HG03354 (cell line): ENCODE results near the gene SCN4A.
A peak's percentile ranks its signal among the peaks of the same experiment; 100 is the strongest.
"Not testable (repeated sequence)": the region's sequence is repeated elsewhere in the genome, so short reads cannot be mapped to it uniquely, and the experiment has no call there.

Experiments
- ATAC-seq: cut with Tn5 transposase; IDR thresholded peaks from one replicate; pipeline ENCODE4 v1.9.1; 2021; ENCODE audit warnings: mild to moderate bottlenecking; ENCODE audit not compliant: unreplicated experiment, poor library complexity, severe bottlenecking

The SCN4A gene

DNA sequence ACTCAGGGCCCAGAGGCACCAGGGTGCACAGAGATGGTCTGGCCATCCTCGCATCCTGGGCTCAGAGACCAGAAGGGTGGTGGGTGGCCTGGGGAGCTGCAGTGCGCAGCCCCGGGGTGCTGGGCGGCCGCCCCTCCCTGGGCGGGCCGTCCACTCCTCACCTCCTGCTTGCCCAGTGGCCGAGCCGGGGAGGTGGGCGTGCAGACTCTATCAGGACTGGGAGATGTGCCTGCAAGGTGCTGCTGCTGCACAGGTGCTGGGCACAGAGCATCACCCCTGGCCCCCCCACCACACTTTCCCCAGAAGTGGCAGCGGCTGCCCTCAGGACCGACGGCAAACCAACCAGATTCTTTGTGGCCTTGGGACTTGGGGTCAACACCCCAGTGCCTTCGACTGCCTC, at the start of gene SCN4A:
Gene SCN4A, minus strand, starts transcription at position 123 of the 400 bp plus-strand sequence. Its CDS starts 77 bp downstream, at position 46.
- no peak for ATAC-seq

DNA sequence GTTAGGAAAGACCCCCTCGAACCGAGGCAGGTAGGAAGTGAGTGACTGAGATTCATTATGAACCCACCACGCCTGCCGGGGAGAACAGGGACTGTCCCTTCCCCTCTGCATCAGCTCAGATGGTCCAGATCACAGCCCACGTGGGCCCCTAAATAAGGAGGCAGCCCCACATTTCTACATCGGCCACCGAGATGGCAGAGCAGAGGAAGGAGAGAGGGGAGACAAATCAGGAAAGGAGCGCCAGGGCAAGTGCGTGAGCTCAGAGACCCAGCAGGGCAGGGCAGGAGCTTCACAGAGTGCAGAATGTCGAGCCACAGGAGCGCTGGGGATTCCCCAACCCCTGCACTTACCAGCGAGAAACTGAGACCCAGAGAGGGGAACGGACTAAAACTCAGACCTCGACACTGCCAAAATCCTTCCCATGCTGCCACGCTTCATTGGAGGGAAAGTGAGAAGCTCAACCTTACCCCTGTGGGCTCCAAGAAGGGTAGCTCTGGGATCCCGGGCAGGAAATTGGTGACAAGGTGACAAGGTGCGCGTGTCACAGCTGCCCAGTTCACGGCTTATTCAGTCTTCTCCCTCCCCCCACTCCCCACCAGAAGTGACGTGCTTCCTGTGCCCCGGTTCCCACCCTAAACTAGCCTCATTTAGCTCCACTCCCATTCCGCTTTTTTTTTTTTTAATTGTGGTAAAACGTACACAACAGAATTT, 47.5 kb upstream of the SCN4A start, which contains the start of gene ICAM2:
Gene ICAM2, minus strand, starts transcription at position 578 of the 711 bp plus-strand sequence. CDS start 13,942 bp downstream, outside the sequence.
- ATAC-seq = peak; percentile 68

DNA sequence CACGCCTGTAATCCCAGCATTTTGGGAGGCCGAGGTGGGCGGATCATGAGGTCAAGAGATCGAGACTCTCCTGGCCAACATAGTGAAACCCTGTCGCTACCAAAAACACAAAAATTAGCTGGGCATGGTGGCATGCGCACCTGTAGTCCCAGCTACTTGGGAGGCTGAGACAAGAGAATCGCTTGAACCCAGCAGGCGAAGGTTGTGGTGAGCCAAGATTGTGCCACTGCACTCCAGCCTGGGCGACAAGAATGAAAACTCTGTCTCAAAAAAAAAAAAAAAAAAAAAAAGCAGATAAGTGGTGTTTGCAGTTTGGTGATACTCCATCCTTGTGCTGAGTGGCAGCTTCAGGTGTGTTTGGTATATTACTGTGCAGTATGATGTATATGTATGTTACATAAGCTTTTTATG, 46.8 kb upstream of the SCN4A start:
- not testable (repeated sequence) for ATAC-seq

DNA sequence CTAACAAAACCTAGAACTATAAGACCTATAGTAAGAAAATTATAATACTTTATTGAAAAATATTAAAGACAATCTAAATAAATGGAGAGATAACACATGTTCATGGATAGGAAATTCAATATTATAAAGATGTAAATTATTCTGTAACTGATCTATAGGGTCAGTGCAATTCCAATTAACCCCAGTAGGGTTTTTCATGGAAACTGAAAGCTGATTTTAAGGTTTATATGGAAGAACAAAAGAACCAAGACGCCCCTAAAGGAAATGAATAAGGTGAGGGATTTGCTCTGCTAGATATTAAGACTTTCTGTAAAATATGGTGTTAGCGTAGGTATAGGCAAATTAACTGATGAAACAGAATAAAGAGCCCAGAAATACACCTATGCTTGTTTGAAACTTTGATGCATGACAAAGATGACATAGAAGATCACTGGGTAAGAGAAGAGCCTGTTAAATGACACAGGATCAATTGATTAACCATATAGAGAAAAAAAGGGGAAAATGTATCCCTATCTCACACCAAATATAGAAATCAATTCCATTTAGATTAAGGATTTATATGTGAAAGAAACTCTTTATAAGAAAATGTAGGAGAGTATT, 44.8 kb upstream of the SCN4A start:
- ATAC-seq = no peak

DNA sequence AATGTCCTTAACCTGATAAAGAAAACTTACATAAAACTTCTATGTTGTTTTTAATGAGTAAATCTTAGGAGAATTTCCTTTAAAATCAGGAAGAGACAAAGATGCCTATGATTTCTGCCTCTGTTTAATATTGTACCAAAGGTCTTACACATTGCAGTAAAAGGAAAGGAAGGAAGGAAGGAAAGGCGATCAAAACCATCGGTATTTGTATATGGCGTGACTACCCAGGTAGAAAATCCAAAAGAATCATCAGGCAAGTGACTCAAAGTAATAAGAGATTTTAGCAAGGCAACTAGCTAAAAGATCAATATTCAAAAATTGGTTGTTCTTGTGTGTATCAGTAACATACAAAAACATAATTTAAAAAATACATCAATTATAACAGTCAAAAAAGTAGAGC, 44.3 kb upstream of the SCN4A start:
- no peak for ATAC-seq

DNA sequence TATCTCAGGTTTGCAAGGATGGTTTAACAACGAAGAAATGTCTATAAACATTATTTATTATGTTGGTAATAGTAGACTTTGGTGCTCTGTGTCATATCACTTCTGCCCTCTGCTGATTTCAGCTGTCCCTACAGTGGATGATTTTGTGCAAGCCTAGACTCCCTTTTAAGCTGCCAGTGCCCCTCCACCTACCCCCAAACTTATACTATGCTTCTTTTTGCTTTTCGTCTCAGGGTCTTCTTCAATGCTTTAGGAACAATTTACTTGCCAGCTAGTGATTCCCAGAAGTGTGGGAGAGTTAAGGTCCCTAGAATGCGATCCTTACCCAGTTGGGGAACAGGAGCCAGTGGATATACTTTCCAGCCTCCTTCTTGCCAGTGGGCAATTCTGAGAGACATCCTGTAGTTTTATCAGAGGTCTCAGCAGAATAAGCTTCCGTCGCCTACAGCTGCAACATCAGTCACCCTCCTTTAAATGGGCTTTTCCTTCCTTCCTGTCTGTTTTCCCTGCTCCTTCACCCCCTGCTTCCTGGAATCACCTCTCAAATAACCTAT, 43.6 kb upstream of the SCN4A start:
- no peak for ATAC-seq

DNA sequence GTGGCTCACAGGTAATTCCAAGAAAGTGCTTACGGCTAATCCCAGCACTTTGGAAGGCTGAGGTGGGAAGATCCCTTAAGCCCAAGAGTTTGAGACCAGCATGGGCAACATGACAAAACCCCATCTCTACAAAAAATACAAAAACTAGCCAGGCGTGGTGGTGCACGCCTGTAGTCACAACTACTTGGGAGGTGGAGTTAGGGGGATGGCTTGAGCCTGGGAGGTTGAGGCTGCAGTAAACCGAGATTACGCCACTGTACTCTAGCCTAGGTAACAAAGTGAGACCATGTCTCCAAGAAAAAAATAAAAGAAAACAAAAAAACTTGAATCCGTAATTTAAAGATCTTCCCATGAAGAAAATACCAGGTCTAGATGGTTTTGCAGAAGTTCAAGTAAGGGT, 42.7 kb upstream of the SCN4A start:
- no peak for ATAC-seq

DNA sequence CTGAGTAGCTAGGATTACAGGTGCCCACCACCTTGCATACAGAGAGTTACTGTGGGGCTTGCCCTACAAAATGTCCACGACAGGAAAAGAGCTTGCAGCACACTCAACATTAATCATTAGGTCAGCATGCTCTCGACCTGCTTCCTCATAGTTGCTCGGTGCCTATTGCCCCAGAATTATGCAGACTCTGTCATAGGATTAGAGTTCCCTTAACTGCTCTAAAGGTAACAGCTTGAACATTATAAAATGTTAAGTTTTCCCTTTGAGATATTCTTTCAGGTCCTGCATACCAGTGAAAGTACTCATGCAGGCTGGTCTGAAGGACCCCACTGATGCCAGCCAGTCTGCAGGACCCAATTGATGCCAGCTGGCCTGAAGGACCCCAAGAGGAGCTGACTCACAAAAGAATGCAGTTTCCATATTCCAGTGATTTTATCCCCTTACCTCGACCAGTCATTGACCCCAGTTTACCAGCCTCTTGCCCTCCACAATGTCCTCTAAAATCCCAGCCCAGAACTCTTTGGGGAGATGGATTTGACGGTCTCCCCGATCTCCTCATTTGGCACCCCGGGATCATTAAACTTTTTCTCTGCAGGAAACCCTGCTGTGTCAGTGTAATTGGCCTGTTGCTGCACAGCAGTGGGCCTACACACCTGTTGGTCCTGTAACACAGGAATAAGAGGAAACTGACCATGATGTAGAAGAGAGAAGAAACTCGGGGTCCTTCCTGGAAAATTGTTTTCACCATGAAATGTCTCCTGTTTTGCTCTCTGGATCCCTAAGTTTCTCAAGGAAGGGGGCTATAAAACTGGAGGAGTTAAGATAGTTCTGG, 37.1 kb upstream of the SCN4A start:
- no peak for ATAC-seq

DNA sequence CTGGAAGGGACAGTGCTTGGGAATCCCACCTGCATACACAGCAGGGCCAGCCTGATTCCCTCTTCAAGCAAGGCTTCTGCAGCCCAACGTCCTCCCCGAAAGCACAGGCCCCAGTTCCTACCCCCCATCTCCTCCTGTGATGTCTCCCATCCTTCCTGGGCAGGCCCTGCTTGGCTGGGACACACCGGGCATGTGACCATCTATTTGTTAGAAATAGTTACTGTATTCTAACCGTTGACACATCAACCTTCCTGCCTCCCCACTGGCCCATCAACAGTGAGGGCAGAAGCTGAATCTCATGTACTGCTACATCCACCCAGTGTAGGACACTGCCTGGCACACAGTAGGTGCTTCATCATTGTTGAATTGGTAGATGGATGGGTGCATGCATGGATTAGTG, 36.1 kb upstream of the SCN4A start:
- ATAC-seq = no peak

DNA sequence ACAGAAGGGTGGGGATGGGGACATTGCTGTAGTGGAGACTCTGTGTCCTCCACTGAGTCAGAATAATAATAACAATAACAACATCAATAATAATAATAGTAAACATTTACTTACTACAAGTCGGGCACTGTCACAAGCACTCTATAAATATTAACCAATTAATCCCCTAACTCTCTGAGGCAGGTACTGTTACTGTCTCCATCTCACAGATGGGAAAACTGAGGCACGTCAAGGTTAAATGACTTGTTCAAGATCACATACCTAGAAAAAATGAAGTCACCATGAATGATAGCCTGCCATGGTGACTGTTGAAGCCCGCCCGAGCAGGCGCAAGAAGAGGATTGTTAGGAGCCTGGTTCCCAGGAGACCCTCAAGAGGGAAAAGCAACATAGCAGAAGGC, 35.6 kb upstream of the SCN4A start:
- no peak for ATAC-seq

DNA sequence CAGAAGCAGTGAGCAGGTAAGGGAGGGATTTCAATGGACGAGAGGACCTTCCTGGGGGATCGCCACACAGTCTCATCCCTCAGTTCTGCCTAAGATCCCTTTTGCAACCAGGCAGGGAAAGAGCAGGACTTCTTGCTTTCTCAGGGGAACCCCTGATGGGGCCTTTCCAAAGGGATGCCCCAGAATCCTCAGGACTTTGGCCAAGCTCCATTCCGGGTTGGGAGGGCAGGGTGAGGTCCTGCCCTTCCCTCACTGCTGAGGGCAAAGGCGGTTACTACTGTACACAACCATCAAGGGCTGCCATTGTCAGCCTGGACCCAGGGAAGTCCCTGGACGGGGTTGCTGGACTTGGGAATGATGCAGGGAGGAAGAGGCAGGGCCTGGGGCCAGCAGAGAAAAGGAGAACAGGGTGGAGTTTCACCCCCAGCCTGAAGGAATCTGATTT, 35.1 kb upstream of the SCN4A start:
- no peak for ATAC-seq

DNA sequence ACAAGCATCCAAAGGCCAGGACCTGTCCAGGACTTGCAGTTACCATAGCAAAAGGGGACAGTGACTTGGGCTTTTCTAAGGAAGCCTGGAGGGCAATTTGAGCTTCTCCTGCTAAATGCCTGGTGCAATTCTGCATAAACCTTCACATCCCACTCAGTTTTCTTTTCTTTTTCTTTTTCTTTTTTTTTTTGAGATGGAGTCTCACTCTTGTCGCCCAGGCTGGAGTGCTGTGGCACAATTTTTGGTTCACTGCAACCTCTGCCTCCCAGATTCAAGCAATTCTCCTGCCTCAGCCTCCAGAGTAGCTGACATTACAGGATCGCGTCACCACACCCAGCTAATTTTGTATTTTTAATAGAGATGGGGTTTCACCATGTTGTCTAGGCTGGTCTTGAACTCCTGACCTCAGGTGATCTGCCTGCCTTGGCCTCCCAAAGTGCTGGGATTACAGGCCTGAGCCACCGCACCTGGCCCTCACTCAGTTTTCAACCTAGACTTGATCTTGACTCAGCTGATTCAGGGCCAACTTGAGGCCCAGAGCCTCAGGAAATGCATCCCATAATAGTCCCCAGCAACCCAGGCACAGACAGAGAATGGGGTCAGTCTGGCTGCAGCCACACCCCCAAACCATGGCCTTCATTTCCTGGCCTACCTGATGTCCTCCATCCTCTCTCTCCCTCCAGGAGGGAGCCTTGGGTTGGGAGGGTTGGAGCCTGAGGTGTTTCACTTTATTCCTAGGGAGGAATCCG, 34.5 kb upstream of the SCN4A start:
- not testable (repeated sequence) for ATAC-seq

DNA sequence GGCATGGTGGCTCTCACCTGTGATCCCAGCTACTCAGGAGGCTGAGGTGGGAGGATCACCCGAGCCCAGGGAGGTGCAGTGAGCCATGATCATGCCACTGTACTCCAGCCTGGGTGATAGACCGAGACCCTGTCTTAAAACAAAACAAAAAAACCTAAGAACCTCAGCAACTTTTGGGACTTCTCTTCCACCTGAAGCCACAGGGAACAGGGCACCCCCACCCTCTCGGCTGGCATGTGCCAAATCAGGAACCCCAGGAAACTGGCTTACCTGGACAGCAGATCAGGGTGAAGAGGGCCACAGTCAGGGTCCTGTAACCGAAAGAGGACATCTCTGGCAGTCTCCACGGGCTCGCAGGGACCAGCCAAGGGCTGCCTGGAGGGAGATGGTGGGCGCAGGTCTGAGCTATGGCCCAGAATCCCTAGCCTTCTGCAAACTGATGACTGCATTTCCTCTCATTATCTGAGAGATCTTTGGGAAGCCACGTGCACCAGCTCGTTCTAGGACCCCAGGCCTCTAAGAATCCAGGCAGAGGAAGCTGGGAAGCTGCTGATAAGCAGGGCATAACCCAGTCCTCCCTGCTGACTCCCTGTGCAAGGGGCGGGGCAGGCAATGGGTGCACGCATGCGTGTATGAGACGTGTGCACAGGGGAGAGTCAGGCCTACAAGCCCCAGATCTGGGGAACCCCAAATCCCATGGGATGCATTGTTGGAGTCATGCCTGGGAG, 33.8 kb upstream of the SCN4A start:
- no peak for ATAC-seq

DNA sequence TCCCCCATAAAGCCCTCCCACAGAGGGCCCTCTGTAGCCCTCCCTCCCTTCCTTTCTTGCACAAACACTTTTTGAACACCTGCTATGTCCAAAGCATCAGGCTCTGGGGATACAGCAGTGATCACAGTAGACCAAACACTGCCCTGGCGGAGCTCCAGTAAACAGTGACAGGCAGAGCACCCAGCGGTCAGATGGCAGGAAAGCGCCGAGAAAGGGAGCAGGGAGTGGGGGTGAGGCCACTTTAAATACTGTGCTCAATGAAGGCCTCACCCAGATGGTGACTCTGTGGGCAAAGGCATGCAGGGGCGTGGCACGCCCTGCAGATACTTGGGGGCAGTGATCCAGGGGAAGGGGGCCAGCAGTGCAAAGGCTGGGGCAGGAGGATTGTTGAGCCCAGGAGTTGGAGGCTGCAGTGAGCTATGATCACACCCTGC, 33.0 kb upstream of the SCN4A start:
- ATAC-seq = no peak

DNA sequence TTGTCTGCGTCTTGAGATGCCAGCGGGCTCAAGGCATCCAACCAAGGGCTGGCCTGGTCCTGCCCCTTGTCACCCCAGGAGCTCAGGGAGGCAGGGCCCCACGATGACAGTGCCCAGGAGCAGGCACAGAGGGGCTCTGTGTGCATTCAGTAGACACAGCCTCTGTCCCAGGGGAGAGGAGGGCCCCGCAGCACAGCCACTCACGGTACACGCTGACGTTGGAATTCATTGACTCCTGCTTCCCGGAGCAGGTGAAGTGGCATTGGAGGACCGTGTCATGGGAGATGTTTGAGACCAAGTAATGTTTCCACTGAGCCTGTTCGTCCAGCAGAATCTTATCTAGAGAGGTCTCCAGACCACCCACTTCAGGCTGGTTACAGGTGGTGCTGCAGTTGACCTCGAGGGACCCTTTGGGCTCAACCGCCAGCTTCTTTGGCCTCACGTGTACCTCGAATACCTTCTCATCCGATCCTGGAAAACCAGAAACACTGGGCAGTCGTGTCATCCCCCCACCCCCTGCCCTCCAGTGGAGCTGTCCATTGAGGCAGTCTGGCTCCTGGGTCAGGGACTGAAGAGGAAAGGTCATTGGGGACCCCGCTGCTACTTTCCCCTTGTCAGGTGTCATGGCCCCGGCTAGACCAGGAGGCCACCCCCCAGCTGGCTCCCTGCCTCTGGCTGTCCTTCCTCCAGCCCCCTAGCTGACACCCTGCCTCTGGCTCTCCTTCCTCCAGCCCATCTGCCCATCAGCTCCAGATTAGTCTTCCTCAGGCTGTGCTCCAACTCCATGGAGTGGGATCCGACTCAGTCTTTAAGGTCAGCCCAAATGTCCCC, 32.4 kb upstream of the SCN4A start:
- no peak for ATAC-seq

DNA sequence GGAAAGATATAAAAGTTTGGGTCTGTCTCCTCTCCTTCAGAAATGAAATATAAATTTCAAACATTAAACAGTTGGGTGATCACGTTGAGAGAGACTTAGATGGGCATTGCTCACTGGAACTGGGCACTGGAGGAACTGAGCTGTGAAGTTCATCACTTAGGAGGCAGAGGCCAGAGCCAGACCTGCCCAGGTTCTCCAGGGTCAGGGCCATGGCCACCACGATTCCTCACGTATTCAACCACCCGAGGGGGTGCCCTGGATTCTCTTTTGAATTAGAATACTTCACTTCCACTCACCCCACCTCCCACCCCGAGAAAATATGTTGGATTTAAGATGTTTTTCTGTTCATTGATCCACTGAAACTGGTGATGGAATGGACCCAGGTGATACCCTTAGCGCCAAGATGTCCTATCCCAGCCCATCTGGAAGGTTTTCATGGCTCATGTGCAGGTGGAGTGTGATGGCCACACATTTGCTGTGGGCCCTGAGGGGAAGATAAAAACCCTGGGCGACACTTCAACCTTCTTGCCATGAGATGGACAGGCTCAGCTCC, 31.6 kb upstream of the SCN4A start:
- ATAC-seq = no peak

DNA sequence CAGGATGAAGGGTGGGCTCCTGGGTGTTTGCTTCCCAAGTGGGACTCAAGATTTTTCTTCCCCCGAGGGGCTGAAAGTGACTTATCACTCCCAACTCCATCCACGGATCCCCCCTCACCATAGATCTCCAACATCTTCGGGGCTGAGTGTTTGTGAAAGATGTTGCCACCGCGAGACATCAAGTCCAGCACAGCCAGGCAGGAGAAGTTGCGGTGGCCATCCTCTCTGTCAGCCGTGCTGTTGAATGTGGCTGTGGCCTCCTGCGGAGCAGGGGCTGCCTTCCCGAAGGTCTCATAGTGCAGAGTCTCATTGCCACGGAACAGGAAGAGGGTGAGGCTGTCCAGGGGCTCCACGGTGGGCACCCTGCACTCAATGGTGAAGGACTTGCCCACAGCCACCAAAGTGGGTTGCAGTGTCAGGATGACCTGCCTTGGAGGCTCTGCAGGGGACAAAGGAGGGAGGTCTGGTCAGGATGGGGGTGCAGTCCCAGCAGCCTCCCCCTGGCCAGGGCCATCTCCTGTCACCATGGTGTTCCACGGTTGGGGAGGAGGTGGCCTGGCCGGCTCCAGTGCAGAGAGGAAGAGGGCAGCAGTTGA, 30.9 kb upstream of the SCN4A start:
- ATAC-seq = no peak
